Ovary (tissue), 9 donors: ENCODE measurements around the gene GNPDA2. TPM values are rescaled to one million over a fixed set of nuclear protein-coding genes. Genes with fewer than 3 reads are reported as not detected.

ENCODE experiments used
- DNase-seq, 5 donors: peaks; one replicate each; pipeline ENCODE4 v3.0.0-alpha.2; 2019 to 2020
- H3K27ac ChIP-seq, 2 donors: fragments of 200-600 bp; one replicate each; pipeline versions ENCODE4 v1.5.1 to v1.8.0; 2019 to 2022
- H3K27me3 ChIP-seq: fragments of 200-600 bp; one replicate; pipeline ENCODE4 v1.8.0; 2022
- H3K36me3 ChIP-seq: fragments of 200-600 bp; sonication (generic); one replicate; pipeline ENCODE4 v1.5.1; 2019
- H3K4me1 ChIP-seq: one replicate; pipeline ENCODE4 v1.8.1; 2013; ENCODE audit warnings: mild to moderate bottlenecking, moderate library complexity; ENCODE audit not compliant: insufficient read depth
- H3K4me3 ChIP-seq: fragments of 200-600 bp; sonication (generic); one replicate; pipeline ENCODE4 v1.5.1; 2017
- H3K9me3 ChIP-seq, 2 donors: fragments of 200-600 bp in 1 of 2; sonication (generic) in 1 of 2; one replicate each; pipeline versions ENCODE4 v1.5.1 to v1.8.1; 2013 to 2019; ENCODE audit warnings: mild to moderate bottlenecking in 1 of 2, moderate library complexity in 1 of 2
- EP300 ChIP-seq: sonication (generic); formaldehyde crosslinking; IDR thresholded peaks from one replicate; pipeline ENCODE4 v1.6.1; 2017; ENCODE audit warnings: antibody characterized with exemption
- POLR2A ChIP-seq: fragments of 450-650 bp; IDR thresholded peaks from one replicate; pipeline ENCODE4 v1.6.1; 2017; ENCODE audit warnings: antibody characterized with exemption, mild to moderate bottlenecking, moderate library complexity
- WGBS, 3 donors: extraction: QIAGEN DNeasy Blood & Tissue Kit in 1 of 3; methylation state at CpG; one replicate each; pipeline versions ENCODE4 v1.1.5 to v1.1.7; 2013 to 2017; 5-methylcytosine and 5-hydroxymethylcytosine counted together
- intact Hi-C, 4 donors: fragments of 100-400 bp; cut with DNase I; formaldehyde crosslinking; loops; one replicate each; pipeline versions ENCODE4 v1.11.0 to v1.15.1; 2022 to 2023
- polyA plus RNA-seq, 2 donors: library from polyadenylated mRNA; stranded (reverse); fragments of 200-250 nt in 1 of 2; fragments of 350-450 nt in 1 of 2; fragmentation: Illumina TruSeq in 1 of 2; extraction: RNeasy Lipid Tissue Mini Kit (QIAGEN cat#74804) in 1 of 2; gene quantifications; one replicate each; pipeline ENCODE4 v1.2.3, GENCODE V29; 2013 to 2014
- total RNA-seq, 7 donors: library from RNA; depleted of rRNA in 2 of 7; stranded (reverse); fragments of >200 nt in 2 of 7; fragmentation: NEBNext Ultra II Directional in 3 of 7; extraction: Animal tissue kit (Norgen Biotek cat#: 25700) in 3 of 7; gene quantifications; one replicate each; pipeline versions ENCODE4 v1.1.0 to v1.2.4, GENCODE V29; 2016 to 2023
- TF ChIP-seq, protein P1 (sequence below), 3 donors: fragments of 450-650 bp in 2 of 3; fragments of 200-600 bp in 1 of 3; IDR thresholded peaks; one replicate each; pipeline versions ENCODE4 v1.5.1 to v1.8.0; 2016 to 2022; ENCODE audit warnings: antibody characterized with exemption in 3 of 3, mild to moderate bottlenecking in 1 of 3
- donor health status: DM: no; HTN: no; CAD: no; lungs with moderate emphysema.
- donor health status: DM: no; HTN: no; CAD: no.
- donor health status: Bipolar disorder and iron deficiency.
- donor health status: DM: yes; HTN: yes; CAD: no.
- donor health status: DM: no; HTN: no; CAD: no.
- donor health status: DM: yes; HTN: yes; CAD: no.

GNPDA2 gene
- total and polyA plus RNA-seq, 9 donors = 13.1 to 30.3 (median 21.4) TPM

DNA sequence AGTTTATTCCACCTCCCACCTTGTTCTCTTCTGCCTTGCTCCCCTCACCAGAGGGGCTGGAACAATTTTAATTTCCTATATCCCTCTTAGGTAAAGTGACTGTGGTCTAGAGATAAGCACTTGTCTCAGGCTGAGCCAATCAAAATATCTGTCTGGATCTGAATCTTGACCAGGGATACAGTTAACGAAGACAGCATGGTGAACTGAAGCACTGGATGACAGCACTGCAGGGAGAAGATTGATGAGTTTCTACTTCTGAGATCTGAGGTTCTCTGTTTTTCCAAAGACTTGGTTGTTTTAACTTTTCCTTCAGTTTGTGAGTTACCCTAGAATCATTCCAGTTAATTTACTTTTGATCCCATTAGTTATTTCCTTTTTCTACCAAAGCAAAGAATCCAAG, 13.2 kb downstream of the GNPDA2 start:
- Histone ChIP-seq H3K36me3 (no peaks in the 10 kb centered on the region), H3K4me3 (no peak overlapping the region), H3K9me3 (no peaks in the 10 kb centered on the region), H3K27ac (no peak overlapping the region), H3K4me1 (no peaks in the 10 kb centered on the region), H3K27me3 (no peaks in the 10 kb centered on the region)
- no peak for DNase-seq
- intact Hi-C loops = no loop called here
- 94 to 100% (median 97%) methylated on average over 1 of the region's 1 CpG for WGBS, 3 donors
- TF ChIP-seq, protein P1, sequence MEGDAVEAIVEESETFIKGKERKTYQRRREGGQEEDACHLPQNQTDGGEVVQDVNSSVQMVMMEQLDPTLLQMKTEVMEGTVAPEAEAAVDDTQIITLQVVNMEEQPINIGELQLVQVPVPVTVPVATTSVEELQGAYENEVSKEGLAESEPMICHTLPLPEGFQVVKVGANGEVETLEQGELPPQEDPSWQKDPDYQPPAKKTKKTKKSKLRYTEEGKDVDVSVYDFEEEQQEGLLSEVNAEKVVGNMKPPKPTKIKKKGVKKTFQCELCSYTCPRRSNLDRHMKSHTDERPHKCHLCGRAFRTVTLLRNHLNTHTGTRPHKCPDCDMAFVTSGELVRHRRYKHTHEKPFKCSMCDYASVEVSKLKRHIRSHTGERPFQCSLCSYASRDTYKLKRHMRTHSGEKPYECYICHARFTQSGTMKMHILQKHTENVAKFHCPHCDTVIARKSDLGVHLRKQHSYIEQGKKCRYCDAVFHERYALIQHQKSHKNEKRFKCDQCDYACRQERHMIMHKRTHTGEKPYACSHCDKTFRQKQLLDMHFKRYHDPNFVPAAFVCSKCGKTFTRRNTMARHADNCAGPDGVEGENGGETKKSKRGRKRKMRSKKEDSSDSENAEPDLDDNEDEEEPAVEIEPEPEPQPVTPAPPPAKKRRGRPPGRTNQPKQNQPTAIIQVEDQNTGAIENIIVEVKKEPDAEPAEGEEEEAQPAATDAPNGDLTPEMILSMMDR (IDR thresholded peaks at IDR 0.05) = no peak
- TF ChIP-seq POLR2A (no peak), EP300 (no peak)

DNA sequence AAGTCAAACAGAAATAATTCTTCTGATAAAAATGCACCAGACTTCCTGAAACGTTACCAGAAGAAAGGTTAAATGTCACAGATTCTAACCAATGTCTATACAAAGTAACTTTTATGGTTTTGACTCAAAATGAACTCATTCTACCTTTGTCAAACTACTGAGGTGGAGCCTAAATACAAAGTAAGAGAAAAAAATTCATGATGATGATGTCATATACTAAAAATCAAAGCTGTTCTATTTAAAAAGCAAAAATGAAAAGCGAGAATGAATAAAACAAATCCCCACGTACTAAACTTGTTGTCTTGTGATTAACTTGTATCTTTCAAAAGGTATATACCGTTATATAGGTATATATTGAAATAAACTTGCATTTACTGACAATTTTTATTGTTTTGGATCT, 21.7 kb downstream of the GNPDA2 start:
- no peaks in the 10 kb centered on the region for H3K9me3 ChIP-seq
- H3K27ac ChIP-seq = no peak overlapping the region
- no peak for TF ChIP-seq EP300
- TF ChIP-seq, protein P1 (IDR thresholded peaks at IDR 0.05) = no peak
- TF ChIP-seq POLR2A = no peak
- WGBS, 3 donors = 81 to 84% (median 83%) methylated on average over 4 of the region's 4 CpGs
- no peak overlapping the region for H3K4me3 ChIP-seq
- no peaks in the 10 kb centered on the region for H3K27me3 ChIP-seq
- no peaks in the 10 kb centered on the region for H3K36me3 ChIP-seq
- no peak for DNase-seq
- intact Hi-C loops = no loop called here
- no peaks in the 10 kb centered on the region for H3K4me1 ChIP-seq

DNA sequence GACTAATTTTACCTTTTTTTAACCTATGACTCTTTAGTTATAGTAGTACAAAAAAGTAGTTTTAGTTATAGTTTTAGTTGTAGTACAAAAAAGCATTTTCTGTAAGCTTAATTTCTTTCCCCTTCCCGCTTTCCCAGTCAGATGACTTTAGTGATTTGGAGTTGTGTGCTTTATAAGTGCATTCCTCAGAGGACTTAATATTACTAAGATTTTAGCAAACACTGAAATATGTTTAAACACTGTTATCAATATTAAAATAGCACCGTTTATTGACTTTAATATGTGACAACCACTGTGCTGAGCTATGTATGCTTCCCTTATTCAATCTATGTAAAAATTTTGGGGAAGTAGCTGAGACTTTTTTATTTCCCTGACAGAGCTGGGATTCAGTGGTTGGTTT, 25.3 kb downstream of the GNPDA2 start:
- intact Hi-C loops = no loop called here
- DNase-seq = no peak
- H3K36me3 ChIP-seq = no peaks in the 10 kb centered on the region
- no peak overlapping the region for H3K27ac ChIP-seq
- H3K9me3 ChIP-seq = no peaks in the 10 kb centered on the region
- no peaks in the 10 kb centered on the region for H3K4me1 ChIP-seq
- H3K4me3 ChIP-seq = no peak overlapping the region
- 71 to 83% (median 80%) methylated on average over 2 of the region's 2 CpGs for WGBS, 3 donors
- TF ChIP-seq EP300 = no peak
- TF ChIP-seq, protein P1 (IDR thresholded peaks at IDR 0.05) = no peak
- H3K27me3 ChIP-seq = no peaks in the 10 kb centered on the region

DNA sequence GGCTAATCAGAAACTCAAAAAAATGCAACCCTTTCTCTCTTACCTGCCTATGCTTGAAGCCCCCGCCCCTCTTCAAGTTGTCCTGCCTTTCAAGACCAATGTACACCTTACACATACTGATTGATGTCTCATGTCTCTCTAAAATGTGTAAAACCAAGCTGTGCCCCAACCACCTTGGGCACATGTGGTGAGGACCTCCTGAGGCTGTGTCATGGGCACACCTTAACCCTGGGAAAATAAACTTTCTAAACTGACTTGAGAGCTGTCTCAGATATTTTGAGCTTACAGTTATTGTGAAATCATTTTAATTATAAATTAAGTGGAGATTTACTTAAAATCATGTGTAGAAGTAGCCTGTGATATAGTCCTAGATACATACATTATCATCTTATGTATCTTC, 25.9 kb downstream of the GNPDA2 start:
- Histone ChIP-seq H3K4me3 (no peak overlapping the region), H3K36me3 (no peaks in the 10 kb centered on the region), H3K27ac (no peak overlapping the region), H3K27me3 (no peaks in the 10 kb centered on the region), H3K4me1 (no peaks in the 10 kb centered on the region), H3K9me3 (no peaks in the 10 kb centered on the region)
- TF ChIP-seq EP300 (no peak), POLR2A (no peak)
- TF ChIP-seq, protein P1 (IDR thresholded peaks at IDR 0.05) = no peak
- WGBS, 3 donors = 94 to 98% (median 96%) methylated on average over 1 of the region's 1 CpG
- no peak for DNase-seq
- intact Hi-C loops = no loop called here

DNA sequence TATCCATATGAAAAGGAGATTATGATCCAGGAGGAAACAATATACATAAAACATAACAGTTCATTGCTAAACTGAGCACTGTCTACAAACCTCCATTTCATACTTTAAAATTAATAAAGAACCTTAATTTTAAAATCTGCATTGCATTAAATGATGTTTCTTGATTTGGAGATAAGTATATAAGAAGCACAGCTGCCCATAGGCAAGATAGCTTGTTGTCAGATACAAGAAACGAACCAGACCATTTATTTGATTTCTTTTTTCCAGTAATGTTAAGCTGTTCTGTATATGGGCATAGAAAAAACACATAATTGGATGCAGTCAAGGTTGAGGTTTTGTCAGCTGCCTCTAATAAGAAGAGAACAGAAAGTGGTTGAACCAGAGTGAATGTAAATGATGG, 41.7 kb downstream of the GNPDA2 start:
- TF ChIP-seq, protein P1 (IDR thresholded peaks at IDR 0.05) = no peak
- TF ChIP-seq EP300 (no peak), POLR2A (no peak)
- intact Hi-C loops = no loop called here
- H3K4me1 ChIP-seq = no peaks in the 10 kb centered on the region
- no peaks in the 10 kb centered on the region for H3K9me3 ChIP-seq
- no peak overlapping the region for H3K4me3 ChIP-seq
- no peak overlapping the region for H3K27ac ChIP-seq
- DNase-seq = no peak
- no peaks in the 10 kb centered on the region for H3K27me3 ChIP-seq
- 82 to 98% (median 95%) methylated on average over 1 of the region's 1 CpG for WGBS, 3 donors
- H3K36me3 ChIP-seq = no peaks in the 10 kb centered on the region
